Testis (tissue), 2 donors: Measurements from ENCODE around the gene FAM53C.

Experiments used
- POLR2A ChIP-seq: fragments of 450-650 bp; IDR thresholded peaks from one replicate; pipeline ENCODE4 v1.6.1; 2017; ENCODE audit warnings: antibody characterized with exemption, mild to moderate bottlenecking, moderate library complexity
- TF ChIP-seq, protein P1 (sequence below), 3 experiments: fragments of 450-650 bp in 2 of 3; fragments of 200-600 bp in 1 of 3; sonication (generic) in 1 of 3; IDR thresholded peaks; one replicate each; pipeline ENCODE4 v1.5.1; 2016 to 2019; ENCODE audit warnings: antibody characterized with exemption in 3 of 3, mild to moderate bottlenecking in 2 of 3, moderate library complexity in 1 of 3

DNA sequence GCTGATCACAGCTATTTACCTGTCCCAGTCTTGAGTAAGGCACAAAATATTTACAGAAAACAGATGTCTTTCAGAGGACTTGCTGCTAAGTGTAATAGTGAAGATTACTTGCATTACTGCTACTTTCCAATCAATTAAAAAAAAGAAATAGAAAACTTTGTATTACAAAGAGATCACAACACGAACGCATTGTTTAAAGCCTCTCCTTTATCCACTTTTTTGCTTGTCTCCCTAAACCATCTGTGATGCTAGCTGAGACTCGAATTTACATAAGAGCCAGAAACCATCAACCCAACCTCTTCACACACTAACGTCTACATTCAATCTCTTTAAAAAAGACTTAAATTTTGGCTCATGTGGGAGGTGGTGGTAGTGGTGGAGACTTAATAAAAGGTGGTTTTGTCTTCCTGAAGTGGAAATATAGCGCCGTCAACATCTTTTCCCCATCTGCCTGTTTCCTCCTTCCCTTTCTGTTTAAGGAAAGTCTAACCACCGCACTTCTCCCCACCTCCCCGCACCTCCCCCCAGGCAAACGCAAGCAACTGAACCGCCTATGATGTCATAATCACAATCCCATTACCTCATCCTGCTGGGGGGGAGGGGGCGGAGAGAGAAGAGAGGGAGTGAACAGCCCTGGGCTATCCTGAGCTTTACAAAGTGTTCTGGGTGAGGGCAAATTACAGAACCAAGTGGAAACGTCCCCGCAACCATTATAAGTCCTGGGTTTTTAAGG, 948 bp upstream of the FAM53C start:
- TF ChIP-seq, protein P1, sequence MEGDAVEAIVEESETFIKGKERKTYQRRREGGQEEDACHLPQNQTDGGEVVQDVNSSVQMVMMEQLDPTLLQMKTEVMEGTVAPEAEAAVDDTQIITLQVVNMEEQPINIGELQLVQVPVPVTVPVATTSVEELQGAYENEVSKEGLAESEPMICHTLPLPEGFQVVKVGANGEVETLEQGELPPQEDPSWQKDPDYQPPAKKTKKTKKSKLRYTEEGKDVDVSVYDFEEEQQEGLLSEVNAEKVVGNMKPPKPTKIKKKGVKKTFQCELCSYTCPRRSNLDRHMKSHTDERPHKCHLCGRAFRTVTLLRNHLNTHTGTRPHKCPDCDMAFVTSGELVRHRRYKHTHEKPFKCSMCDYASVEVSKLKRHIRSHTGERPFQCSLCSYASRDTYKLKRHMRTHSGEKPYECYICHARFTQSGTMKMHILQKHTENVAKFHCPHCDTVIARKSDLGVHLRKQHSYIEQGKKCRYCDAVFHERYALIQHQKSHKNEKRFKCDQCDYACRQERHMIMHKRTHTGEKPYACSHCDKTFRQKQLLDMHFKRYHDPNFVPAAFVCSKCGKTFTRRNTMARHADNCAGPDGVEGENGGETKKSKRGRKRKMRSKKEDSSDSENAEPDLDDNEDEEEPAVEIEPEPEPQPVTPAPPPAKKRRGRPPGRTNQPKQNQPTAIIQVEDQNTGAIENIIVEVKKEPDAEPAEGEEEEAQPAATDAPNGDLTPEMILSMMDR (IDR thresholded peaks at IDR 0.05): no peak
- no peak for TF ChIP-seq POLR2A
